H1 (cell line): Measurements from ENCODE around the gene MACROD2. TPM values are rescaled to one million over a fixed set of nuclear protein-coding genes. Genes with fewer than 3 reads are reported as not detected.

ENCODE experiments used
- CTCF ChIA-PET: fragments of 300-600 bp; sonication (Branson Sonifier 250); formaldehyde crosslinking; loops from one replicate; lab custom pipeline; 2021; ENCODE audit not compliant: partially characterized antibody; lab: Charles Lee
- POLR2A ChIA-PET: fragments of 300-600 bp; sonication (Branson Sonifier 250); formaldehyde crosslinking; loops from one replicate; lab custom pipeline; 2021; ENCODE audit warnings: inconsistent platforms; ENCODE audit not compliant: partially characterized antibody; lab: Charles Lee
- DNase-seq, 2 experiments: peaks; one replicate each; pipeline versions ENCODE4 v3.0.0 to v3.0.0-alpha.2; 2010 to 2022; ENCODE audit warnings: low spot score in 2 of 2, low read depth in 1 of 2, mixed read lengths in 1 of 2
- FAIRE-seq: peaks from 2 replicates; lab custom pipeline; 2011; peaks lifted over from hg19 to GRCh38; lab: Jason Lieb, UNC
- H2AFZ ChIP-seq: 2 replicates; pipeline ENCODE4 v1.8.1; 2012; ENCODE audit warnings: low read length, inconsistent platforms
- H2AK5ac ChIP-seq: 2 replicates; pipeline ENCODE4 v1.6.1; 2013; ENCODE audit warnings: low read depth, low read length
- H2BK120ac ChIP-seq: replicated peaks from 2 replicates; pipeline ENCODE3; 2013; ENCODE audit warnings: low read depth, low read length, inconsistent platforms
- H2BK12ac ChIP-seq: 2 replicates; pipeline ENCODE4 v1.6.1; 2013; ENCODE audit warnings: low read depth, low read length
- H2BK15ac ChIP-seq: 2 replicates; pipeline ENCODE4 v1.6.1; 2013; ENCODE audit warnings: low read length
- H2BK20ac ChIP-seq: 2 replicates; pipeline ENCODE4 v1.6.1; 2013; ENCODE audit warnings: low read length
- H2BK5ac ChIP-seq: 2 replicates; pipeline ENCODE4 v1.6.1; 2013; ENCODE audit warnings: low read depth, low read length
- H3K14ac ChIP-seq: 2 replicates; pipeline ENCODE4 v1.6.1; 2013; ENCODE audit warnings: inconsistent platforms; ENCODE audit not compliant: insufficient read length
- H3K18ac ChIP-seq: 2 replicates; pipeline ENCODE4 v1.6.1; 2013; ENCODE audit warnings: low read length; ENCODE audit errors: extremely low read depth
- H3K23ac ChIP-seq: 2 replicates; pipeline ENCODE4 v1.6.1; 2013; ENCODE audit warnings: inconsistent platforms; ENCODE audit not compliant: insufficient read length
- H3K23me2 ChIP-seq: 2 replicates; pipeline ENCODE4 v1.6.1; 2013; ENCODE audit warnings: low read depth, low read length
- H3K27ac ChIP-seq: 2 replicates; pipeline ENCODE4 v1.6.1; 2011; ENCODE audit warnings: low read depth, low read length, inconsistent platforms
- H3K27me3 ChIP-seq, 4 experiments: replicated peaks in 1 of 4; 1 replicate in 1 of 4; 2 replicates in 3 of 4; pipeline versions ENCODE4 v1.6.1 to v1.8.1; 2011 to 2013; ENCODE audit warnings: low read length in 3 of 4, mild to moderate bottlenecking in 3 of 4, inconsistent platforms in 2 of 4, mixed read lengths in 2 of 4, moderate library complexity in 1 of 4; ENCODE audit not compliant: control insufficient read depth in 3 of 4, insufficient read depth in 3 of 4; ENCODE audit errors: extremely low read depth in 1 of 4
- H3K36me3 ChIP-seq, 4 experiments: 2 replicates each; pipeline versions ENCODE4 v1.6.1 to v1.8.1; 2011 to 2013; ENCODE audit warnings: mild to moderate bottlenecking in 4 of 4, low read length in 3 of 4, moderate library complexity in 2 of 4, control low read depth in 1 of 4, inconsistent platforms in 1 of 4; ENCODE audit not compliant: insufficient read depth in 4 of 4, control insufficient read depth in 2 of 4
- H3K4ac ChIP-seq: replicated peaks from 2 replicates; pipeline ENCODE3; 2013; ENCODE audit warnings: low read length, low read depth, mixed read lengths, inconsistent platforms; ENCODE audit not compliant: insufficient read length
- H3K4me1 ChIP-seq, 4 experiments: replicated peaks in 1 of 4; 1 replicate in 1 of 4; 2 replicates in 3 of 4; pipeline versions ENCODE4 v1.6.1 to v1.8.1; 2011 to 2013; ENCODE audit warnings: low read length in 3 of 4, inconsistent platforms in 2 of 4, mixed read lengths in 1 of 4; ENCODE audit not compliant: insufficient read depth in 4 of 4, control insufficient read depth in 3 of 4
- H3K4me2 ChIP-seq, 2 experiments: 2 replicates each; pipeline versions ENCODE4 v1.6.1 to v1.8.1; 2011 to 2013; ENCODE audit warnings: low read depth in 2 of 2, low read length in 2 of 2, control low read depth in 1 of 2, inconsistent platforms in 1 of 2, mild to moderate bottlenecking in 1 of 2; ENCODE audit not compliant: insufficient read depth in 1 of 2
- H3K4me3 ChIP-seq, 4 experiments: fragments of 200-600, 300-600 bp in 1 of 4; sonication (generic), shearing (Covaris generic), sonication (Bioruptor Twin) in 1 of 4; 2 replicates each; pipeline versions ENCODE4 v1.5.1 to v1.8.1; 2011 to 2016; ENCODE audit warnings: low read length in 4 of 4, low read depth in 3 of 4, control low read depth in 2 of 4, inconsistent platforms in 2 of 4, mild to moderate bottlenecking in 2 of 4, mixed read lengths in 1 of 4, moderate library complexity in 1 of 4; ENCODE audit not compliant: insufficient read depth in 2 of 4; ENCODE audit errors: extremely low read depth in 1 of 4
- H3K56ac ChIP-seq: replicated peaks from 2 replicates; pipeline ENCODE3; 2013; ENCODE audit warnings: low read depth, mild to moderate bottlenecking, mixed read lengths, low read length, inconsistent platforms; ENCODE audit not compliant: insufficient read length
- H3K79me1 ChIP-seq: 2 replicates; pipeline ENCODE4 v1.6.1; 2013; ENCODE audit warnings: low read depth, low read length, control low read depth
- H3K79me2 ChIP-seq, 2 experiments: 2 replicates each; pipeline versions ENCODE4 v1.6.1 to v1.8.1; 2012 to 2013; ENCODE audit warnings: low read length in 2 of 2, mild to moderate bottlenecking in 2 of 2, inconsistent platforms in 1 of 2; ENCODE audit not compliant: insufficient read depth in 2 of 2, control insufficient read depth in 1 of 2
- H3K9ac ChIP-seq, 4 experiments: replicated peaks in 1 of 4; 1 replicate in 1 of 4; 2 replicates in 3 of 4; pipeline versions ENCODE4 v1.6.1 to v1.8.1; 2011 to 2013; ENCODE audit warnings: low read depth in 3 of 4, low read length in 3 of 4, control low read depth in 2 of 4, mild to moderate bottlenecking in 2 of 4, moderate library complexity in 2 of 4, inconsistent platforms in 1 of 4; ENCODE audit errors: extremely low read depth in 1 of 4
- H3K9me3 ChIP-seq, 2 experiments: 2 replicates each; pipeline versions ENCODE4 v1.6.1 to v1.8.1; 2012 to 2013; ENCODE audit warnings: mild to moderate bottlenecking in 2 of 2, moderate library complexity in 2 of 2, control low read depth in 1 of 2, inconsistent platforms in 1 of 2, low read depth in 1 of 2, low read length in 1 of 2, mixed read lengths in 1 of 2; ENCODE audit not compliant: insufficient read depth in 2 of 2
- H4K20me1 ChIP-seq, 2 experiments: replicated peaks in 1 of 2; 2 replicates each; pipeline versions ENCODE3 to v1.8.1; 2011 to 2013; ENCODE audit warnings: inconsistent platforms in 2 of 2, low read length in 2 of 2, mild to moderate bottlenecking in 1 of 2; ENCODE audit not compliant: insufficient read depth in 2 of 2, control insufficient read depth in 1 of 2
- H4K5ac ChIP-seq: 2 replicates; pipeline ENCODE4 v1.6.1; 2013; ENCODE audit warnings: low read length, low read depth, mixed read lengths, inconsistent platforms; ENCODE audit not compliant: insufficient read length
- H4K8ac ChIP-seq: 2 replicates; pipeline ENCODE4 v1.8.0; 2013; ENCODE audit warnings: mild to moderate bottlenecking, moderate library complexity, low read length, inconsistent platforms; ENCODE audit not compliant: insufficient read depth; ENCODE audit errors: extremely low read depth
- H4K91ac ChIP-seq: replicated peaks from 2 replicates; pipeline ENCODE3; 2013; ENCODE audit warnings: low read length, mixed read lengths, inconsistent platforms; ENCODE audit not compliant: insufficient read length
- ATF3 ChIP-seq: IDR thresholded peaks from 2 replicates; pipeline ENCODE4 v1.6.1; 2011; ENCODE audit warnings: low read depth, mild to moderate bottlenecking, low read length; ENCODE audit not compliant: insufficient read depth
- EGR1 ChIP-seq: IDR thresholded peaks from 2 replicates; pipeline ENCODE4 v1.6.1; 2011; ENCODE audit warnings: low read depth, low read length, borderline replicate concordance
- HDAC2 ChIP-seq, 2 experiments: fragments of 300-600 bp in 1 of 2; sonication (generic) in 1 of 2; IDR thresholded peaks; 2 replicates each; pipeline ENCODE4 v1.6.1; 2011 to 2012; ENCODE audit warnings: low read depth in 2 of 2, low read length in 2 of 2, mild to moderate bottlenecking in 2 of 2, moderate library complexity in 2 of 2, borderline replicate concordance in 1 of 2, inconsistent platforms in 1 of 2
- JUN ChIP-seq: IDR thresholded peaks from 2 replicates; pipeline ENCODE4 v1.6.1; 2011; ENCODE audit warnings: low read depth, mild to moderate bottlenecking, improper control_type of control experiment, low read length
- KDM4A ChIP-seq: IDR thresholded peaks from one replicate; pipeline ENCODE4 v1.7.1; 2012; ENCODE audit warnings: low read depth, mild to moderate bottlenecking, moderate library complexity, low read length, inconsistent platforms; ENCODE audit not compliant: severe bottlenecking
- KDM5A ChIP-seq: fragments of 200-600 bp; IDR thresholded peaks from 2 replicates; pipeline ENCODE4 v1.7.1; 2012; ENCODE audit warnings: mild to moderate bottlenecking, low read length, inconsistent platforms, mixed read lengths
- NANOG ChIP-seq: IDR thresholded peaks from 2 replicates; pipeline ENCODE4 v1.6.1; 2011; ENCODE audit warnings: low read length, low read depth, mild to moderate bottlenecking, inconsistent platforms; ENCODE audit not compliant: insufficient read depth, poor library complexity, severe bottlenecking
- NRF1 ChIP-seq: IDR thresholded peaks from 2 replicates; pipeline ENCODE4 v1.6.1; 2011; ENCODE audit warnings: mild to moderate bottlenecking, low read depth, low read length, improper control_type of control experiment
- RBBP5 ChIP-seq: IDR thresholded peaks from 2 replicates; pipeline ENCODE4 v1.7.1; 2012; ENCODE audit warnings: low read depth, mild to moderate bottlenecking, inconsistent platforms, low read length, moderate library complexity, borderline replicate concordance
- RXRA ChIP-seq: IDR thresholded peaks from 2 replicates; pipeline ENCODE4 v1.6.1; 2011; ENCODE audit warnings: low read depth, mild to moderate bottlenecking, low read length, moderate library complexity; ENCODE audit not compliant: insufficient read depth
- SRF ChIP-seq: IDR thresholded peaks from 2 replicates; pipeline ENCODE4 v1.6.1; 2011; ENCODE audit warnings: mild to moderate bottlenecking, low read depth, low read length, moderate library complexity
- TCF12 ChIP-seq: IDR thresholded peaks from 2 replicates; pipeline ENCODE4 v1.6.1; 2011; ENCODE audit warnings: low read depth, mild to moderate bottlenecking, low read length
- WGBS, 2 experiments: shearing (Covaris generic) in 1 of 2; methylation state at CpG; one replicate each; pipeline versions ENCODE4 v1.1.6 to v1.1.7; 2013 to 2015; ENCODE audit warnings: low lambda C conversion rate in 2 of 2, mixed read lengths in 2 of 2, inconsistent platforms in 1 of 2, low coverage in 1 of 2, missing lambda C conversion rate in 1 of 2; ENCODE audit not compliant: insufficient replicate concordance in 2 of 2, insufficient coverage in 1 of 2, insufficient read length in 1 of 2; ENCODE audit errors: extremely low coverage in 1 of 2, missing lambda C conversion rate in 1 of 2; 5-methylcytosine and 5-hydroxymethylcytosine counted together
- polyA plus RNA-seq, 7 experiments: library from polyadenylated mRNA; depleted of rRNA in 3 of 7; stranded (reverse) in 5 of 7; unstranded in 2 of 7; fragments of >200 nt in 5 of 7; fragments of 200-250 nt in 2 of 7; gene quantifications; 1 replicate in 5 of 7; 2 replicates in 1 of 7; 4 replicates in 1 of 7; pipeline versions ENCODE4 v1.2.1 to v1.2.3, GENCODE V29; 2011 to 2013; ENCODE audit warnings: missing spikeins in 2 of 7, mixed read lengths in 2 of 7
- total RNA-seq: library from RNA; stranded (reverse); fragmentation: NEBNext Ultra II Directional; extraction: Animal tissue kit (Norgen Biotek cat#: 25700); gene quantifications from 2 replicates; pipeline ENCODE4 v1.2.1, GENCODE V29; 2021

Gene MACROD2
- total and polyA plus RNA-seq, 2 of the 8 experiments (the other 6 are each of a cell fraction or from before 2014, with no cell fraction given) = 0.70 to 3.9 TPM

GRCh38 chr20:15396026-15396425, 1400.7 kb downstream of the MACROD2 start:
- FAIRE-seq (no peak), DNase-seq (no peak)
- H4K5ac ChIP-seq = no peak overlapping the region
- no peak overlapping the region for H2BK5ac ChIP-seq
- H2AK5ac ChIP-seq = no peak overlapping the region
- no peaks in the 10 kb centered on the region for H3K23me2 ChIP-seq
- no peak overlapping the region for H4K91ac ChIP-seq
- H3K9ac ChIP-seq = no peak overlapping the region
- H4K8ac ChIP-seq = no peak overlapping the region
- H2BK12ac ChIP-seq = no peak overlapping the region
- H3K9me3 ChIP-seq = no peaks in the 10 kb centered on the region
- no peak overlapping the region for H2BK15ac ChIP-seq
- no peak overlapping the region for H3K4me3 ChIP-seq
- H2BK120ac ChIP-seq = no peak overlapping the region
- H3K23ac ChIP-seq = no peak overlapping the region
- no peak overlapping the region for H3K56ac ChIP-seq
- H2BK20ac ChIP-seq = no peak overlapping the region
- CTCF ChIA-PET = interaction anchor here (0.9 to 1.6 kb wide), 3 partner anchors 14 to 43 kb away, joined by 3 to 4 read pairs (median 3); no protein-coding TSS in a partner anchor
- H3K4me2 ChIP-seq = no peak overlapping the region
- no peak overlapping the region for H3K4ac ChIP-seq
- POLR2A ChIA-PET = no interaction called here
- WGBS, 2 experiments = 94% methylated on average over 2 of the region's 2 CpGs; no CpG with 5 or more reads in 1 of the 2 experiments
- H3K27me3 ChIP-seq = no peaks in the 10 kb centered on the region
- H3K79me1 ChIP-seq = no peaks in the 10 kb centered on the region
- H2AFZ ChIP-seq = no peak overlapping the region
- H3K14ac ChIP-seq = no peak overlapping the region
- no peaks in the 10 kb centered on the region for H4K20me1 ChIP-seq
- no peak overlapping the region for H3K27ac ChIP-seq
- H3K36me3 ChIP-seq = no peaks in the 10 kb centered on the region
- H3K18ac ChIP-seq = no peak overlapping the region
- H3K79me2 ChIP-seq = no peaks in the 10 kb centered on the region
- peaks cover 0 to 3% (median 0%) of the 10 kb centered on the region in 4 experiments; a peak in 3 of 7 replicates for H3K4me1 ChIP-seq
- TF ChIP-seq RXRA (no peak), TCF12 (no peak), KDM5A (no peak), HDAC2 (IDR thresholded peaks at IDR 0.05; ENCODE audit: borderline replicate concordance in 1 of 2, low read depth in 2 of 2, low read length in 2 of 2) (no peak), NRF1 (no peak), SRF (no peak), NANOG (no peak), RBBP5 (no peak), ATF3 (no peak), EGR1 (no peak), KDM4A (no peak), JUN (no peak)
